Measurements from ENCODE around the gene GALNT5. TPM values are rescaled to one million over a fixed set of nuclear protein-coding genes. Genes with fewer than 3 reads are reported as not detected.

The GALNT5 gene
- total RNA-seq, 1 donor from 2014 or later = 3.1 TPM

GRCh38 chr2:157319795-157320194, 62.3 kb downstream of the GALNT5 start:
- no peaks in the 10 kb centered on the region for H3K36me3 ChIP-seq (ENCODE audit: control insufficient read depth, insufficient read depth, low read length)
- H3K27me3 ChIP-seq (ENCODE audit: control insufficient read depth, insufficient read depth, low read length) = no peaks in the 10 kb centered on the region
- TF ChIP-seq, protein P1, sequence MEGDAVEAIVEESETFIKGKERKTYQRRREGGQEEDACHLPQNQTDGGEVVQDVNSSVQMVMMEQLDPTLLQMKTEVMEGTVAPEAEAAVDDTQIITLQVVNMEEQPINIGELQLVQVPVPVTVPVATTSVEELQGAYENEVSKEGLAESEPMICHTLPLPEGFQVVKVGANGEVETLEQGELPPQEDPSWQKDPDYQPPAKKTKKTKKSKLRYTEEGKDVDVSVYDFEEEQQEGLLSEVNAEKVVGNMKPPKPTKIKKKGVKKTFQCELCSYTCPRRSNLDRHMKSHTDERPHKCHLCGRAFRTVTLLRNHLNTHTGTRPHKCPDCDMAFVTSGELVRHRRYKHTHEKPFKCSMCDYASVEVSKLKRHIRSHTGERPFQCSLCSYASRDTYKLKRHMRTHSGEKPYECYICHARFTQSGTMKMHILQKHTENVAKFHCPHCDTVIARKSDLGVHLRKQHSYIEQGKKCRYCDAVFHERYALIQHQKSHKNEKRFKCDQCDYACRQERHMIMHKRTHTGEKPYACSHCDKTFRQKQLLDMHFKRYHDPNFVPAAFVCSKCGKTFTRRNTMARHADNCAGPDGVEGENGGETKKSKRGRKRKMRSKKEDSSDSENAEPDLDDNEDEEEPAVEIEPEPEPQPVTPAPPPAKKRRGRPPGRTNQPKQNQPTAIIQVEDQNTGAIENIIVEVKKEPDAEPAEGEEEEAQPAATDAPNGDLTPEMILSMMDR (IDR thresholded peaks at IDR 0.05; ENCODE audit: insufficient read depth, low read length, poor library complexity, severe bottlenecking) = no peak
- no peak overlapping the region for H3K4me3 ChIP-seq (ENCODE audit: low read depth, low read length)
- DNase-seq (ENCODE audit: low read depth) = no peak

- no peaks in the 10 kb centered on the region for H3K36me3 ChIP-seq (ENCODE audit: control insufficient read depth, insufficient read depth, low read length)
- no peak overlapping the region for H3K4me3 ChIP-seq (ENCODE audit: low read depth, low read length)
- H3K27me3 ChIP-seq (ENCODE audit: control insufficient read depth, insufficient read depth, low read length) = no peaks in the 10 kb centered on the region
- TF ChIP-seq, protein P1 (IDR thresholded peaks at IDR 0.05; ENCODE audit: insufficient read depth, low read length, poor library complexity, severe bottlenecking) = no peak
- DNase-seq (ENCODE audit: low read depth) = no peak
Observed at GRCh38 chr2:157320409-157320808, 62.9 kb downstream of the GALNT5 start.

GRCh38 chr2:157321466-157321865, 64.0 kb downstream of the GALNT5 start:
- no peaks in the 10 kb centered on the region for H3K27me3 ChIP-seq (ENCODE audit: control insufficient read depth, insufficient read depth, low read length)
- no peak overlapping the region for H3K4me3 ChIP-seq (ENCODE audit: low read depth, low read length)
- no peaks in the 10 kb centered on the region for H3K36me3 ChIP-seq (ENCODE audit: control insufficient read depth, insufficient read depth, low read length)
- DNase-seq (ENCODE audit: low read depth) = no peak
- TF ChIP-seq, protein P1 (IDR thresholded peaks at IDR 0.05; ENCODE audit: insufficient read depth, low read length, poor library complexity, severe bottlenecking) = no peak

- no peak for DNase-seq (ENCODE audit: low read depth)
- Histone ChIP-seq H3K36me3 (ENCODE audit: control insufficient read depth, insufficient read depth, low read length) (no peaks in the 10 kb centered on the region), H3K27me3 (ENCODE audit: control insufficient read depth, insufficient read depth, low read length) (no peaks in the 10 kb centered on the region), H3K4me3 (ENCODE audit: low read depth, low read length) (no peak overlapping the region)
- TF ChIP-seq, protein P1 (IDR thresholded peaks at IDR 0.05; ENCODE audit: insufficient read depth, low read length, poor library complexity, severe bottlenecking) = no peak
Observed at GRCh38 chr2:157322432-157322831, 64.9 kb downstream of the GALNT5 start.

- Histone ChIP-seq H3K27me3 (ENCODE audit: control insufficient read depth, insufficient read depth, low read length) (no peaks in the 10 kb centered on the region), H3K36me3 (ENCODE audit: control insufficient read depth, insufficient read depth, low read length) (no peaks in the 10 kb centered on the region), H3K4me3 (ENCODE audit: low read depth, low read length) (no peak overlapping the region)
- TF ChIP-seq, protein P1 (IDR thresholded peaks at IDR 0.05; ENCODE audit: insufficient read depth, low read length, poor library complexity, severe bottlenecking) = no peak
- DNase-seq (ENCODE audit: low read depth) = no peak
Observed at GRCh38 chr2:157324331-157324843, 66.9 kb downstream of the GALNT5 start.

GRCh38 chr2:157325786-157326185, 68.3 kb downstream of the GALNT5 start, which contains the start of gene ERMN:
TSS of gene ERMN (minus strand) at chr2:157325824. CDS start at chr2:157325642, 182 bp downstream.
- TF ChIP-seq, protein P1 (IDR thresholded peaks at IDR 0.05; ENCODE audit: insufficient read depth, low read length, poor library complexity, severe bottlenecking) = no peak
- Histone ChIP-seq H3K36me3 (ENCODE audit: control insufficient read depth, insufficient read depth, low read length) (no peaks in the 10 kb centered on the region), H3K4me3 (ENCODE audit: low read depth, low read length) (no peak within 1 kb of the TSS), H3K27me3 (ENCODE audit: control insufficient read depth, insufficient read depth, low read length) (no peaks in the 10 kb centered on the region)
- no peak for DNase-seq (ENCODE audit: low read depth)
